Endodermal cell (in vitro differentiated cells): Measurements from ENCODE around the gene DCK. TPM values are rescaled to one million over a fixed set of nuclear protein-coding genes. Genes with fewer than 3 reads are reported as not detected.

Experiments
- DNase-seq: peaks from one replicate; pipeline ENCODE4 v3.0.0-alpha.2; 2017
- H3K27ac ChIP-seq: 2 replicates; pipeline ENCODE4 v1.5.1; 2013; ENCODE audit warnings: mild to moderate bottlenecking, low read depth, low read length, moderate library complexity
- H3K27me3 ChIP-seq: 2 replicates; pipeline ENCODE4 v1.6.1; 2013; ENCODE audit warnings: mild to moderate bottlenecking, low read length, moderate library complexity; ENCODE audit not compliant: insufficient read depth, control insufficient read depth, poor library complexity, severe bottlenecking
- H3K36me3 ChIP-seq: 2 replicates; pipeline ENCODE4 v1.7.0; 2013; ENCODE audit warnings: mild to moderate bottlenecking, low read length, moderate library complexity; ENCODE audit not compliant: control insufficient read depth, insufficient read depth
- H3K4me1 ChIP-seq: one replicate; pipeline ENCODE4 v1.7.0; 2013; ENCODE audit warnings: low read length; ENCODE audit not compliant: control insufficient read depth, insufficient read depth
- H3K4me3 ChIP-seq: 2 replicates; pipeline ENCODE4 v1.5.1; 2013; ENCODE audit warnings: mild to moderate bottlenecking, low read length, moderate library complexity
- H3K9ac ChIP-seq: 2 replicates; pipeline ENCODE4 v1.6.1; 2013; ENCODE audit warnings: mild to moderate bottlenecking, low read length, moderate library complexity; ENCODE audit not compliant: poor library complexity, severe bottlenecking; ENCODE audit errors: extremely low read depth
- H3K9me3 ChIP-seq: 2 replicates; pipeline ENCODE4 v1.6.1; 2013; ENCODE audit warnings: mild to moderate bottlenecking, low read length, moderate library complexity; ENCODE audit not compliant: control insufficient read depth
- H3K27ac Mint-ChIP-seq: 2 replicates; pipeline ENCODE4 v1.8.0; 2020; ENCODE audit warnings: mixed read lengths
- H3K27me3 Mint-ChIP-seq: 2 replicates; pipeline ENCODE4 v1.8.0; 2021; ENCODE audit warnings: mild to moderate bottlenecking, mixed read lengths; ENCODE audit not compliant: insufficient read depth
- H3K36me3 Mint-ChIP-seq: 2 replicates; pipeline ENCODE4 v1.8.0; 2020; ENCODE audit warnings: low read depth, mixed read lengths
- H3K4me1 Mint-ChIP-seq: 2 replicates; pipeline ENCODE4 v1.8.0; 2020; ENCODE audit warnings: mixed read lengths
- H3K4me3 Mint-ChIP-seq: 2 replicates; pipeline ENCODE4 v1.8.0; 2020; ENCODE audit warnings: mild to moderate bottlenecking, moderate library complexity, mixed read lengths
- H3K9me3 Mint-ChIP-seq: 2 replicates; pipeline ENCODE4 v1.8.0; 2020; ENCODE audit warnings: mild to moderate bottlenecking, mixed read lengths
- WGBS, 2 experiments: methylation state at CpG; one replicate each; pipeline versions ENCODE4 v1.1.5 to v1.1.7; 2013; ENCODE audit warnings: missing lambda C conversion rate in 2 of 2, mixed read lengths in 1 of 2; ENCODE audit not compliant: insufficient coverage in 1 of 2, insufficient read length in 1 of 2; 5-methylcytosine and 5-hydroxymethylcytosine counted together
- total RNA-seq, 2 donors: library from RNA; stranded (reverse); fragmentation: NEBNext Ultra II Directional in 1 of 2; extraction: Animal tissue kit (Norgen Biotek cat#: 25700) in 1 of 2; gene quantifications; 2 replicates in 1 of 2; 3 replicates in 1 of 2; pipeline ENCODE4 v1.2.1, GENCODE V29; 2021
- TF ChIP-seq, protein P1 (sequence below): fragments of 200-600 bp; sonication (generic); conservative IDR thresholded peaks from 2 replicates; pipeline ENCODE4 v1.5.0; 2021; ENCODE audit warnings: antibody characterized with exemption, mild to moderate bottlenecking

DCK gene
- total RNA-seq, 2 donors from 2014 or later, result 15.3 to 26.1 TPM

DNA sequence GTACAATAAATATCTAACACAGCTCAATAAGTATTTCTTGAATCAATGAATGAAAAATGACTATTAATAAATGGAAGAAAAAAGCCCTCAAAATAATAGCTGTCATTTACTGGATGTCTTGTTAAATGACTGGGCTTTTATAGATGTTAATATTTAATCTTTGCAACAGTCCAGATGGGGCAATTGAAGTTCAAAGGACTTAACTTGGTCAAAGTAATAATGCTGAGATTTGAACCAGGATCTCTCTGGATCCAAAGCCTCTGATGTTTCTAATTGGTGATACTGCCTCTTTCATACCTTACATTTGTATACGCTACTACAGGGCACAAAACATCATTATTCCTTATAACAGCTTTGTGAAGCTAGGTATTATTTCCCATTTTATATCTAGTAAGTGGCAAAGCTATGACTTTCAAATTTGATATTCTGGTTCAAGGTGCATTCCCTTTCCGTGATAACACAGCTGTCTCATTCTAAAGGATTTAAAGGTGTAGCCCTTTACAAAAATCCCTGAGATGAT lies 72.6 kb downstream of the DCK start:
- Mint-ChIP-seq H3K4me1 (peaks cover 5% of the 10 kb centered on the region), H3K9me3 (no peaks in the 10 kb centered on the region), H3K27ac (no peak overlapping the region), H3K36me3 (no peaks in the 10 kb centered on the region), H3K4me3 (no peak overlapping the region), H3K27me3 (no peaks in the 10 kb centered on the region)
- Histone ChIP-seq H3K27me3 (no peaks in the 10 kb centered on the region), H3K9ac (no peak overlapping the region), H3K4me3 (no peak overlapping the region), H3K27ac (no peak overlapping the region), H3K9me3 (no peaks in the 10 kb centered on the region), H3K36me3 (no peaks in the 10 kb centered on the region), H3K4me1 (no peaks in the 10 kb centered on the region)
- TF ChIP-seq, protein P1, sequence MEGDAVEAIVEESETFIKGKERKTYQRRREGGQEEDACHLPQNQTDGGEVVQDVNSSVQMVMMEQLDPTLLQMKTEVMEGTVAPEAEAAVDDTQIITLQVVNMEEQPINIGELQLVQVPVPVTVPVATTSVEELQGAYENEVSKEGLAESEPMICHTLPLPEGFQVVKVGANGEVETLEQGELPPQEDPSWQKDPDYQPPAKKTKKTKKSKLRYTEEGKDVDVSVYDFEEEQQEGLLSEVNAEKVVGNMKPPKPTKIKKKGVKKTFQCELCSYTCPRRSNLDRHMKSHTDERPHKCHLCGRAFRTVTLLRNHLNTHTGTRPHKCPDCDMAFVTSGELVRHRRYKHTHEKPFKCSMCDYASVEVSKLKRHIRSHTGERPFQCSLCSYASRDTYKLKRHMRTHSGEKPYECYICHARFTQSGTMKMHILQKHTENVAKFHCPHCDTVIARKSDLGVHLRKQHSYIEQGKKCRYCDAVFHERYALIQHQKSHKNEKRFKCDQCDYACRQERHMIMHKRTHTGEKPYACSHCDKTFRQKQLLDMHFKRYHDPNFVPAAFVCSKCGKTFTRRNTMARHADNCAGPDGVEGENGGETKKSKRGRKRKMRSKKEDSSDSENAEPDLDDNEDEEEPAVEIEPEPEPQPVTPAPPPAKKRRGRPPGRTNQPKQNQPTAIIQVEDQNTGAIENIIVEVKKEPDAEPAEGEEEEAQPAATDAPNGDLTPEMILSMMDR, result no peak
- DNase-seq, result no peak
- WGBS, 2 experiments, result 97% methylated on average over 2 of the region's 2 CpGs; no CpG with 5 or more reads in 1 of the 2 experiments

DNA sequence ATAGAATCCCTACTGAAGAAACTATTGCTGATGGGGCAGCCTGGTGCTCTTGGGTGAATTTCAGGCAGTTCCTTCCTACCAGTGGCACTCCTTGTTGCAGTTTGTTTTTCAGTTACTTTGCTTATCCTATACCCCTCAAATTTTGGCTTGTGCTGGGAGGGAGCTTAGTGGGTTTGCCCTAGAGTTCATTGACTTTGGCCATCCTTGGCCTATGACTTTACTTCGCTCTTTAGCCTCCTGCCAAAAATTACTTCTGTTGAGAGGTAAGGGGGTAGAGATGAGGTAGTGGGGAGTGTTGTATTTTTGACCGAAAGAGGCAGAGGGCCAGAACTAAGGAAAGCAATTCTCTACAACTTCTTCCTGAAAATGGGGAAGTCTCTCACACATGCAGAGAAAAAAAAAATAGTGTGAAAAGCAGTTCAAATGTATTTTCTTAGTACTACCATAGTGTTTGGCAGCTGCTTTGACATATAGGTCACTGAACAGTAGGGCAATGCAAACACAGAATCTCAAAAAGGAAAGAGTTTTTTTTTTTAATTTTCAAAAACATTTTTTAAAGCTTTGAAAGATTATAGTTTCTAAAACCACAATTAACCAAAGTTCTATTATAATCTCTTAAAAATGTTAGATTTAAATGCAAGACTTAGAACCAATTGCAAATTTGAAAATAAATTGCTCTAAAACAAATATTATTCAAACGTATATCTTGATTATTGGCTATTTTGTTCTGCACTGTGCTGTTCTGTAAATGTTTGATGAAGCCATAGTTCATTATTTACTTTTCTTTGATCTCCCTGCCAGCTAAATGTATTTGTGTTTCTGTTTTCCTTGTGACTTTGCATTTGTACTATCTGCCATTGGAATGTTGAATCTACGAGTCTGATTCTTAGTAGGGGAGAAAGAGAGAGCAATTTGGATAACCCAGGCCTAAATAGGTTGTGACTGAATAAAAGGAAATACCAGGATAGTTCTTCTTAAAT lies 73.6 kb downstream of the DCK start:
- no peak overlapping the region for H3K27ac Mint-ChIP-seq
- H3K27me3 Mint-ChIP-seq, result no peaks in the 10 kb centered on the region
- no peak overlapping the region for H3K9ac ChIP-seq
- peaks cover 5% of the 10 kb centered on the region for H3K4me1 Mint-ChIP-seq
- H3K36me3 ChIP-seq, result no peaks in the 10 kb centered on the region
- H3K4me3 ChIP-seq, result no peak overlapping the region
- TF ChIP-seq, protein P1, result no peak
- H3K4me3 Mint-ChIP-seq, result no peak overlapping the region
- no peak overlapping the region for H3K27ac ChIP-seq
- H3K9me3 Mint-ChIP-seq, result no peaks in the 10 kb centered on the region
- no peak for DNase-seq
- H3K9me3 ChIP-seq, result no peaks in the 10 kb centered on the region
- H3K36me3 Mint-ChIP-seq, result no peaks in the 10 kb centered on the region
- H3K4me1 ChIP-seq, result no peaks in the 10 kb centered on the region
- 90 to 95% methylated on average over 2 to 4 of the region's 4 CpGs for WGBS, 2 experiments
- no peaks in the 10 kb centered on the region for H3K27me3 ChIP-seq

DNA sequence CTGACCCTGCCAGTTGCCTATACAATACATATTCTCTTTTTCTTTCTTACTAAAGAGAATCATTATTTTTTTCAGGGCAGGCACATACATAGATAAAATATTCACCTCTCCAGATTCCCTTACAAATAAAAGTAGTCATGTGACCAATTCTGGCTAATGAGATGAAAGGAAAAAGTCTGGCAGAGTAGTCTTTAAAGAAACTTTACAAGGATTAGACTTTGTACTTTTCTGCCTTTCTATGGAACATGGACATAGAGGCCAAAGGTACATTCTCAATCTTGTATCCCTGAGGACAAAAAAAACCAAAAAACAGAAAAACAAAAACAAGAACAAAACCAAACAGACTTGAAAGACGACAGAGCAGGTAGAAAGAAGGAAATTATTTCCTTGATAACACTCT lies 75.6 kb downstream of the DCK start:
- no peak overlapping the region for H3K9ac ChIP-seq
- no peak overlapping the region for H3K4me3 ChIP-seq
- no peaks in the 10 kb centered on the region for H3K36me3 Mint-ChIP-seq
- no peaks in the 10 kb centered on the region for H3K9me3 Mint-ChIP-seq
- WGBS, 2 experiments, result 84 to 90% methylated on average over 1 of the region's 1 CpG
- H3K27me3 Mint-ChIP-seq, result no peaks in the 10 kb centered on the region
- no peaks in the 10 kb centered on the region for H3K4me1 ChIP-seq
- peaks cover 5% of the 10 kb centered on the region for H3K4me1 Mint-ChIP-seq
- no peaks in the 10 kb centered on the region for H3K9me3 ChIP-seq
- no peaks in the 10 kb centered on the region for H3K36me3 ChIP-seq
- no peaks in the 10 kb centered on the region for H3K27me3 ChIP-seq
- DNase-seq, result no peak
- no peak overlapping the region for H3K4me3 Mint-ChIP-seq
- H3K27ac Mint-ChIP-seq, result no peak overlapping the region
- TF ChIP-seq, protein P1, result no peak
- no peak overlapping the region for H3K27ac ChIP-seq
